Transverse colon (tissue), 4 donors: ENCODE data around the gene IGFBP1. TPM values are rescaled to one million over a fixed set of nuclear protein-coding genes. Genes with fewer than 3 reads are reported as not detected.

Experiments
- DNase-seq: peaks from one replicate; pipeline ENCODE4 v3.0.0-alpha.2; 2019
- H3K27ac ChIP-seq, 4 donors: fragments of 200-600 bp; sonication (generic); 2 replicates each; pipeline ENCODE4 v1.5.1; 2016 to 2018; ENCODE audit warnings: inconsistent platforms in 4 of 4
- H3K27me3 ChIP-seq: fragments of 200-600 bp; sonication (generic); 2 replicates; pipeline ENCODE4 v1.5.1; 2017; ENCODE audit warnings: inconsistent platforms
- H3K36me3 ChIP-seq, 4 donors: fragments of 200-600 bp; sonication (generic); 2 replicates each; pipeline ENCODE4 v1.5.1; 2017 to 2019; ENCODE audit warnings: inconsistent platforms in 4 of 4
- H3K4me1 ChIP-seq, 4 donors: fragments of 200-600 bp; sonication (generic); 2 replicates each; pipeline ENCODE4 v1.5.1; 2017 to 2020; ENCODE audit warnings: inconsistent platforms in 4 of 4
- H3K4me3 ChIP-seq, 4 donors: fragments of 200-600 bp; sonication (generic); 1 replicate in 1 of 4; 2 replicates in 3 of 4; pipeline versions ENCODE4 v1.5.1 to v1.6.1; 2017 to 2019; ENCODE audit warnings: inconsistent platforms in 4 of 4
- H3K9me3 ChIP-seq, 2 donors: fragments of 200-600 bp; sonication (generic); 2 replicates each; pipeline ENCODE4 v1.5.1; 2017 to 2019; ENCODE audit warnings: inconsistent platforms in 2 of 2
- CTCF ChIP-seq, 5 experiments: fragments of 200-600 bp in 3 of 5; fragments of 450-650 bp in 2 of 5; sonication (generic) in 3 of 5; IDR thresholded peaks; 1 replicate in 2 of 5; 2 replicates in 3 of 5; pipeline ENCODE4 v1.5.1; 2016 to 2017; ENCODE audit warnings: antibody characterized with exemption in 5 of 5, inconsistent platforms in 3 of 5, mild to moderate bottlenecking in 2 of 5, moderate library complexity in 1 of 5
- EP300 ChIP-seq: sonication (generic); formaldehyde crosslinking; IDR thresholded peaks from one replicate; pipeline ENCODE4 v1.6.1; 2017; ENCODE audit warnings: antibody characterized with exemption, low read depth
- POLR2A ChIP-seq: fragments of 450-650 bp; IDR thresholded peaks from one replicate; pipeline ENCODE4 v1.6.1; 2016; ENCODE audit warnings: antibody characterized with exemption, mild to moderate bottlenecking, moderate library complexity
- POLR2AphosphoS5 ChIP-seq, 3 donors: sonication (generic); formaldehyde crosslinking; IDR thresholded peaks; one replicate each; pipeline ENCODE4 v1.6.1; 2016; ENCODE audit warnings: antibody characterized with exemption in 3 of 3
- whole genome bisulfite sequencing, 2 donors: methylation state at CpG; one replicate each; pipeline ENCODE4 v1.1.5; 2018; ENCODE audit warnings: low coverage in 1 of 2; 5-methylcytosine and 5-hydroxymethylcytosine counted together
- in situ Hi-C, 4 donors: fragments of 200-750 bp; cut with MboI; loops; one replicate each; pipeline versions ENCODE4 v1.15.0 to v1.15.1; 2017; ENCODE audit warnings: low sequenced_read_pairs in 3 of 4, low pct_ligation_motif_present in 1 of 4, low pct_unique_long_range_greater_than_20kb in 1 of 4
- intact Hi-C: fragments of 100-400 bp; cut with DNase I; formaldehyde crosslinking; loops from one replicate; pipeline ENCODE4 v1.15.1; 2023; ENCODE audit warnings: low total_unique reads
- total RNA-seq, 4 donors: library from RNA; depleted of rRNA; stranded (reverse); fragments of >200 nt; gene quantifications; one replicate each; pipeline ENCODE4 v1.1.0, GENCODE V29; 2016

IGFBP1 gene
- total RNA-seq, 4 donors from 2014 or later = not detected

DNA sequence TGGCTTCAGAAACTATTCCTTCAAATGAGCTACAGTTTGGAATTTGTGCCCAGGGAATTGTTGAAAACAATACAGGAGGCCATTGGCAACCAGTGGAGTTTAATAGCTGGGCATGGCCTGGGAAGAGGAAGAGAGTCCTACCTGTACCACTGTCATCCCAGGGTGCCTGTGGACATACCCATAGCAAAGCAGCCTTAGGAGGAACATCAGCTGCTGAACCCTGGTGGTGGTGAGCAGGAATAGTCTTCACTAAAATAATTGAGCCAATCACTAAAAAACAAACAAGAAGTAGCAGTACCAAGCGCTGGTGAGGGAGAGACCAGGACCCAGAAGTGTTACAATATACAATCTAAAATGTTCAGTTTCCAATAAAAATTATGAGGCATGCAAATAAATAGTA lies 14.5 kb downstream of the IGFBP1 start:
- 69 to 86% methylated on average over 1 of the region's 1 CpG for WGBS, 2 donors

DNA sequence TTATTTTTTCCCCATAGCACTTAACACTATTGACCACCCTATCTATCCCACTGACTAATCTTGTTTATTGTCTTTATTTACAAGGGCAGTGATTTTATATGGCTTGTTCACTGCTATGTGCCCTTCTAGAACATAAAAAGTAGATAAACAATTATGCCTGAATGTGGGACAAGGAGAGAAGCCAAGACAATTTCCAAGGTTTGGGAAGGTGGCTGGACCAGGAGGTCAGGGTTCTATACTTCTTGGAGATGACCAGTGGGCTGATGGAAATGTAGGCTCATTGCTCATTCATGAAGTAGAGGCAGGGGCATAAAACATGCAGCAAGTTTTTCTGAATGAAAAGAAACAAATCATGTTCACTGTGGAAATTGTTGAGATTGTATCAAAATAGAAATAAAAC lies 21.3 kb downstream of the IGFBP1 start:
- in situ Hi-C loops (loop anchor here in 1 of 4 donors (25.0 kb wide), 1 partner anchor 1278 kb away; no protein-coding TSS in a partner anchor), intact Hi-C loops (no loop called here)
- TF ChIP-seq CTCF (IDR thresholded peaks at IDR 0.05) = no peak
- TF ChIP-seq POLR2AphosphoS5 (IDR thresholded peaks at IDR 0.05) = no peak
- TF ChIP-seq EP300 = no peak
- TF ChIP-seq POLR2A = no peak
- Histone ChIP-seq H3K4me3 (no peak overlapping the region), H3K36me3 (no peaks in the 10 kb centered on the region), H3K9me3 (no peaks in the 10 kb centered on the region), H3K4me1 (no peaks in the 10 kb centered on the region), H3K27ac (no peak overlapping the region), H3K27me3 (no peaks in the 10 kb centered on the region)
- no peak for DNase-seq

More for the DNA sequence above, 14.5 kb downstream of the IGFBP1 start:
- Histone ChIP-seq H3K27ac (no peak overlapping the region), H3K4me1 (no peaks in the 10 kb centered on the region), H3K27me3 (no peaks in the 10 kb centered on the region), H3K36me3 (no peaks in the 10 kb centered on the region), H3K9me3 (no peaks in the 10 kb centered on the region), H3K4me3 (no peak overlapping the region)
- in situ Hi-C loops (loop anchor here in 1 of 4 donors (25.0 kb wide), 1 partner anchor 1284 kb away; no protein-coding TSS in a partner anchor), intact Hi-C loops (no loop called here)
- no peak for DNase-seq
- TF ChIP-seq POLR2AphosphoS5 (IDR thresholded peaks at IDR 0.05) (no peak), POLR2A (no peak), EP300 (no peak), CTCF (IDR thresholded peaks at IDR 0.05) (no peak)

GRCh38 chr7:45910855-45911254 lies 22.6 kb downstream of the IGFBP1 start:
- Histone ChIP-seq H3K27me3 (no peaks in the 10 kb centered on the region), H3K27ac (no peak overlapping the region), H3K4me1 (no peaks in the 10 kb centered on the region), H3K9me3 (no peaks in the 10 kb centered on the region), H3K4me3 (no peak overlapping the region), H3K36me3 (no peaks in the 10 kb centered on the region)
- intact Hi-C loops (no loop called here), in situ Hi-C loops (loop anchor here in 3 of 4 donors (10.0 to 25.0 kb wide), 3 partner anchors 1184 to 1276 kb away; no protein-coding TSS in a partner anchor)
- WGBS, 2 donors = 76 to 85% methylated on average over 3 of the region's 3 CpGs
- no peak for TF ChIP-seq POLR2A
- TF ChIP-seq POLR2AphosphoS5 (IDR thresholded peaks at IDR 0.05) = no peak
- TF ChIP-seq EP300 = no peak
- no peak for TF ChIP-seq CTCF (IDR thresholded peaks at IDR 0.05)
- no peak for DNase-seq

GRCh38 chr7:45911311-45911710 lies 23.0 kb downstream of the IGFBP1 start:
- Histone ChIP-seq H3K27me3 (no peaks in the 10 kb centered on the region), H3K27ac (no peak overlapping the region), H3K4me1 (no peaks in the 10 kb centered on the region), H3K4me3 (no peak overlapping the region), H3K36me3 (no peaks in the 10 kb centered on the region), H3K9me3 (no peaks in the 10 kb centered on the region)
- TF ChIP-seq EP300 = no peak
- TF ChIP-seq POLR2A = no peak
- no peak for TF ChIP-seq CTCF (IDR thresholded peaks at IDR 0.05)
- TF ChIP-seq POLR2AphosphoS5 (IDR thresholded peaks at IDR 0.05) = no peak
- 81 to 87% methylated on average over 6 to 9 of the region's 9 CpGs for WGBS, 2 donors
- DNase-seq = no peak
- in situ Hi-C loops = loop anchor here in 3 of 4 donors (10.0 to 25.0 kb wide), 3 partner anchors 1183 to 1276 kb away; no protein-coding TSS in a partner anchor
- intact Hi-C loops = no loop called here
